GM19193 (cell line): ENCODE results near the gene SLC31A2.

Source experiments
- POLR2A ChIP-seq: IDR thresholded peaks from 4 replicates; pipeline ENCODE4 v1.6.1; 2011; ENCODE audit not compliant: insufficient read depth, insufficient read length; ENCODE audit errors: extremely low read depth

Gene SLC31A2

GRCh38 chr9:113183956-113184488 lies 33.2 kb downstream of the SLC31A2 start:
- TF ChIP-seq POLR2A: no peak

- TF ChIP-seq POLR2A: no peak
Observed at GRCh38 chr9:113184539-113184938, 33.7 kb downstream of the SLC31A2 start.

- TF ChIP-seq POLR2A: no peak
Observed at GRCh38 chr9:113185271-113185670, 34.5 kb downstream of the SLC31A2 start.

DNA sequence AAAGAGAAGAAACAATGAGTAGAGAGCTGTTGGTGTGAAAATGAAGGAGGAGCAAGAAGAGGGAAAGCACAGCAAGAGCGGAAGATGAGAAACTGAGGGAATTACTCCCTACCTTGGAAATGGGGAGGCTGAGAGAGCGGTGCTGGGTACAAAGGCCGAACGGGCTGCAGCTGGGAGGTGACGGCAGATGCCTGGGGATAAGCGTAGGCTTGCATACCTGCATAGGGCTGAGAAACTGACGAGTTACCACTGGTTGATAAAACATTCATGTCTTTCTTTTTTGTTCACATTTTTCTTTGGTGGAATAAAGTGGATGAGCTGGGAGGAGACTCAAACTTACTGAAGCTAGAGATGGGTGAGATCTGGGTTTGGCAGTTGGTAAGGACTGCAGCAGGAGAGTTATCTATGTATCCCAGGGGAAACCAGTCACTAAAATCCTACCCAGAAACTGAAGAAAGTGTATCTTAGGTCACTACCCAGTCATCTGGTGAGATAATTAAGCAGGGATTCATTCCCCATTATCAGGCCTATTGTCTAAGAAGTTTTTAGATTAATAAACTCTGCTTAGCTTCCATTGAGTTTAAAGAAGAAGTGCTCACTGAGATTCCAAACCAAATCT lies 35.4 kb downstream of the SLC31A2 start:
- TF ChIP-seq POLR2A: no peak

DNA sequence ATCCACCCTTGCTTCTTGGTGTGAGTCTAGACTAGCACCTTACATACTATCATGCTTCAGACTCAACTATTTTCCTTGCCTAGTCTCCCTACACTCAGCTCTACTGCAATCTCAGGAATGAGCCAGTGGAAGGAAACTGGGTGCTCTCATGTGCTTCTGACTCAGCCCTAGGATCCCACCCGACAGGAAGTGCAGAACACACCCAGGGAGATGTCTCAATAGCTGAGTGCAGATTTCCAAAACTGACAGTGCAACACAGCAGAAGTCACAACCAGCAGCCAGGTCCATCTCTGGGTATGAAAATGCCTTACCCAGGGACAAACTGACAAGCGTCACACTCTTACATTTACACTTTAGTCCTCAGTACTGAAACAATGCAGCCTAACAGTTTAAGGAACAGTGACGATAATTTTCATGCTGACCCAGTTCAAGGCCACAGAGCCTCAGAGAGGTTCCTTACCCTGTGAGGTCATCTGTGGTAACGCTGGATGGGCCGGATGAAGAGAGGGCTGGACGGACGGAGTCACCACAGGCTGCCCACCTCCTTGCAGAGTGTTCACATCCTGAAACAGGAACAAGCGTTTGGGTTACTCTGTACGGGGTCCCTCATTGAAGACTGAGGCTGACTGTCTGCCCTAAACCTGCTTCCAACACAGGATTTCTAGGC lies 37.3 kb downstream of the SLC31A2 start:
- no peak for TF ChIP-seq POLR2A

- TF ChIP-seq POLR2A: no peak
Observed at GRCh38 chr9:113192455-113192854, 41.6 kb downstream of the SLC31A2 start.

GRCh38 chr9:113199683-113200329 lies 49.0 kb downstream of the SLC31A2 start:
- no peak for TF ChIP-seq POLR2A

- TF ChIP-seq POLR2A: no peak
Observed at GRCh38 chr9:113205432-113205831, 54.6 kb downstream of the SLC31A2 start.

DNA sequence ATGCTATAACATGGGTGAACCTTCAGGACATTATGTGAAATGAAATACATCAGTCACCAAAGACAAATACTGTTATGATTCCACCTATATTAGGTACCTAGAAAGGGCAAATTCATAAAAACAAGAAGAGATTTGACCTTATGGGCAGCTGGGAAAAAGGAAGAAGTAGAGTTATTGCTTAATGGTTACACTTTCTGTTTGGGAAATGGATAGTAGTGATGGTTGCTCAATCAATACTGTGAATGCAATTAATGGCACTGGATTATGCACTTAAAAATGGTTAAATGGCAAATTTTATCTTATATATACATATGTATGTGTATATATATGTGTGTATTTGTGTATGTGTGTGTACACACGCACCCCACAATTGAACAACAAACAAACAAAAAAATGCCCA lies 55.1 kb downstream of the SLC31A2 start:
- TF ChIP-seq POLR2A: no peak

DNA sequence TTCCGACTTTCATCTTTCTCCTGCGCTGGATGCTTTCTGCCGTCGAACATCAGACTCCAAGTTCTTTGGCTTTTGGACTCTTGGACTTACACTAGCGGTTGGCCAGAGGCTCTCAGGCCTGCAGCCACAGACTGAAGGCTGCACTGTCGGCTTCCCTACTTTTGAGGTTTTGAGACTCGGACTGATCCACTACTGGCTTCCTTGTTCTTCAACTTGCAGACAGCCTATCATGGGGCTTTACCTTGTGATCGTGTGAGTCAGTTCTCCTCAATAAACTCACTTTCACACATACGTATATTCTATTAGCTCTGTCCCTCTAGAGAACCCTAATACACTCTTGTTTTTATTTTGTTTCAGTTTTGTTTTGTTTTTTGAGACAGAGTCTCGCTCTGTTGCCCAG lies 60.0 kb downstream of the SLC31A2 start:
- TF ChIP-seq POLR2A: no peak
